HG03064 (cell line): ENCODE data around the gene SRPX.

Source experiments
- ATAC-seq: cut with Tn5 transposase; IDR thresholded peaks from one replicate; pipeline ENCODE4 v1.9.1; 2021; ENCODE audit warnings: low read depth; ENCODE audit not compliant: unreplicated experiment

SRPX gene

DNA sequence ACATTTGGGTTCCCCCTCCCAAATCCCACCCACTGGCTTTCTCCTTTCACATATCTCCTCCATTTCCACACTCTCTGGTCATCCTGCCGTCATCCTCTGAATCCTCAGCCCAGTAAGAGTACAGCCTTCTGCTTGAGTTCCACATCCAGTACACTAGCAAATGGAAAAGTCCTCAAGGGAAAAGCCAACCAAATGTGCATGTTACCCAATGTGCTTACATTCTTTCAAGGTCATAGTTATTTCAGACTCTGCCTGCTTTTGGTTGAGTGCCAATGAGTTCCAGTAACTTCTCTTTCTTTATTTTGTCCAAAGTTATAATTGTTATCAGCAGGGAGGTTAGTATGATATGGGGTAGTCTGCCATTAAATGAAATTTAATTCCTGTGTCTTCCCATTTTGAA is 78.1 kb downstream of the SRPX start:
- no peak for ATAC-seq

GRCh38 chrX:38138900-38139299 is 81.8 kb downstream of the SRPX start:
- ATAC-seq: no peak

DNA sequence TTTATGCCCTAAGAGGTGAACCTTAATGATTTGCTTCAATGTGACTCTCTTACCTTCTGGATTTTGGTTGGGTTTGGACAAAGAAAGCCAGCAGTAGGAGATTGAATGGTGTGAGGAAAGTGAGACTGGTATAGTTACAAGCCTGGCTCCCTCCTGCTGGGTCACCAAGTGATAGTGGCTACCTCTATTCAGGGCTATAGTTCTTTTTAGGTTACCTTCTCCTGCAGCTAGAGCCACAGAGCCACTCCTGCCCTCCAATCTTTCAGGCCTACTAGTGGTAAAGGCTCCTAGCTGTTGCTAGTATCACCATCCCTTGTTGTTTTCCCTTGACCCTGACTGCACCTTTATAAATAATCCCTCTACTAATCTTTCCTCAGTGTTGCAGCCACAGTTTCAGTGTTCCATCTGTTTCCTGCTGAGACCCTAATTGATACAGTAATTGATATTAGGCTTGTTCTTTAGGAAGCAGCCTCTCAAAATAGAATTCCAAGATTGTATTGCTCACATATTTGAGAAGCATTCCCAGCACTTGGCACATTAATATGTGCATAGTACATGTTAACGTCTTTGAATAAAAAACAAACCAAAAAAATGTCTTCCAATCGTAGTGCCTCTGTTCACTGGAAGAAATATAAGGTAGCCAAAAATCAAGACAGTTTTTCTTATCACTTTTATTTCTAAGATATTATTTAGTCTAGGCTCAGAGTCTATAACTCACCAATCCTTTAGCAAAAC is 82.3 kb downstream of the SRPX start:
- no peak for ATAC-seq

GRCh38 chrX:38129366-38129765 is 91.3 kb downstream of the SRPX start:
- no peak for ATAC-seq

DNA sequence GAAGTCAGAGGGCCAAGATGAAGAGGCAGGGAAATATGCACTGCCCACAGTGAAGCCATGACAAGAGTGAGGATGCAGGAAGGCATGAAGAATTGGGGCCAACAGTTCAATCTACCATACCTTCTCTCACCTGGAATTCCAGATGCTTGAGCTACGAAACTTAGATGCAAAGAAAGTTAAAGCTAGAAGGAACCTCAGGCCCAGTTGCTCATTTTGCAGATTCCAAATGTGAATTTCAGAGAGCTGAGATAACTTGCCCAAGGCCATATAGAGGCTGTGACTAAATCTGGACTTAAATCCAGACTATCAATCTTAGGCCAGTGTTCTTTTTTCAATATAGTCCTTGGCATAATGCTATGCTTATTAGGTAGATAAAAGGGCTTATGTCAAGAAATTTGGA is 92.7 kb downstream of the SRPX start:
- ATAC-seq: no peak

GRCh38 chrX:38126179-38126578 is 94.5 kb downstream of the SRPX start:
- ATAC-seq: no peak

GRCh38 chrX:38124000-38124399 is 96.7 kb downstream of the SRPX start:
- ATAC-seq: no peak

DNA sequence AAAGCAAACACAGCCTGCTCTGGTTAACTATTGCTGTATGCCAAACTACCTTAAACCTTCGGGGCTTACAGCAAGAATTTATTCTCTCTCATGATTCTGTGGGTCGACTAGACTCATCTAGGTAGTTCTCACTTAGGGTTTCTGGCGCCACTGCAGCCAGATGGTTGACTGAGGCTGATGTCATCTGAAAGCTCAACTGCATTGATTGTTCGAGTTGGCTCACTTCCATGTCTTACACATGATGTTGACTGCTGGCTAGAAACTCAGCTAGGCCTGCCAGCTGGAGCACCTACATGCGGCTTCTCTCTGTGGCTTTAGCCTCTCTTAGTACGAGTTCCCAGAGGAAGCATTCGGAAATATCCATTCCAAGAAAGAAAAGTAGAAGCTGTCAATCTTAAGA is 103.2 kb downstream of the SRPX start:
- ATAC-seq: no peak

DNA sequence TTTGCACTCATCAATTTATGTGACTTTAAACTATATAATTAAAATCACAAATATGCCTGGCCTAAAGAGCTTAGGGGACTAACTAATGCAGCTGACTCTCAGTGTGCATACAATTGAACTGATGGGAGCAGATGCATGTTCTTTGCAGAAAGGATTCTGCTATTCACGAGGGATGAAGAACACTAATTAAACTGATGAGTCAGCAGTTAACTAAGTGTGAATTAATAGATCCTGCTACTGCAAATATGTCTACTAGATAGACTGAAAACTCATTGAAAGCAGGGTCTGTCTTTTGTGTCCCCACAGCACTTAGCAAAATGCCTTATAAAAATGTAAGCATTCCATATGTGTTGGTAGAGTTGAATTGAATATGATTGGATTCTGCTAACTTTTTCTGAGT is 104.0 kb downstream of the SRPX start:
- ATAC-seq: no peak

GRCh38 chrX:38112566-38112965 is 108.1 kb downstream of the SRPX start:
- ATAC-seq: no peak

DNA sequence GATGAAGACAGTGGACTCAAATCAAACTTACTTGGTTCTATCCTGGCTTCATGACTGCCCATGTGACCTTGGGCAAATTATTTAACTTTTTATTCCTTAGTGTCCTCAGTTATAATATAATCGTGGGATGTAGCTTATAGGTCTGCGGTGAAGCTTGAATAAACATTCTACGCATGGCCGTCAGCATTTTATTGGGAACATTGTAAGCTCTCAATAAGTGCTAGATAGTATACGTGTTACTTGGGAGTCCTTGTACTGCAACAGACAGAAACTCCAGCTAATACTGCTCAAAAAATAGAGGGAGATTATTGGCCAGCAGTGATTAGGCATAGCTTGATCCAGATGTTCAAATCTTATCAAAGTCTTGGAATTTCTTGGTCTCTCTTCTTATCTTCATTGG is 109.5 kb downstream of the SRPX start:
- ATAC-seq: no peak

- no peak for ATAC-seq
These were observed 110.4 kb downstream of the SRPX start for GRCh38 chrX:38110231-38110630.

- no peak for ATAC-seq
These were observed 111.4 kb downstream of the SRPX start for GRCh38 chrX:38109042-38109898.

GRCh38 chrX:38108364-38108763 is 112.3 kb downstream of the SRPX start:
- no peak for ATAC-seq

- ATAC-seq: no peak
These were observed 113.5 kb downstream of the SRPX start for GRCh38 chrX:38106991-38107655.

GRCh38 chrX:38105216-38105725 is 115.4 kb downstream of the SRPX start:
- ATAC-seq: no peak

DNA sequence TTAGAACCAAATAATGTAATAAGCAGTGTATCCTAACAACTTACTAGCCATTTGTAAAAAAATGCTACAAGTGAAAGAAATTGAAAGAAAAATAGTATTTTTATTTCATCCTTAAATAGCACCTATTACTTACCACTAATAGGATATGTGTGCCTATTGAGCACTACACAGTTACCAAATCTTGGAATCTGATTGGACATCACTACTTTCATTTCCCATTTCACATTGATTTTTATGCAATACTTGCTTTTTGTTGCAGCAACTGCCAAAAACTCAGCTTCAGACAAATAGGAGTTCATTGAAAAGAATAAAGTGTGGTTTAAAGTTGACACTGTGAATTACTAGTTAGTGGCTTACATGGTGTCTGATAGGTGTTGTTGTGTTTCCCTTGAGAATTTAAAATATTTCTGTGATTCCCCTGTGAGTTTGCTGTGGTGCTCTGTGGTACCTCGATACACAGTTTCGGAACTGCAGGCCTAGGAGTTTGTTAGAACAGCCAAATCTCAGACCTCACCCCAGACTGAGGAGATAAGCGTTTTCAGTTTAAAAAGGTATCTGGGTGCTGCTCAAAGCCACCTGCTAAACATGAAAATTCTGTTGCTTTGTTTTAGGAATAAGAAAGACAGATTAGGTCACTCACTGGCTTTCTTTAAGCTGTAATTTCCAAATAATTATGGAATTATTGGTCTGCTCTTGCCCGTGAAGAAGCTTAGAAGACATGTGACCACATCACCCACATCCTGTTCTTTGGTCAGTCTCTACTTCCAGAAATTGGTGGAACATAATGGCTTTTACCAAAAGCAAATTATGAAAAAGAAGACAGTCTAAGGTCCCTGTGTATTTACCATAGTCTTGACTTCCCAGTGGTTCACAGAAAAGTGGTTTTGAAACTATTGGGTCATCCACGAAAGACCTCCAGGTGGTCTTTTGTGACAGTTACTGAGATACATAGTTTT is 116.5 kb downstream of the SRPX start:
- ATAC-seq: peak; percentile 77

DNA sequence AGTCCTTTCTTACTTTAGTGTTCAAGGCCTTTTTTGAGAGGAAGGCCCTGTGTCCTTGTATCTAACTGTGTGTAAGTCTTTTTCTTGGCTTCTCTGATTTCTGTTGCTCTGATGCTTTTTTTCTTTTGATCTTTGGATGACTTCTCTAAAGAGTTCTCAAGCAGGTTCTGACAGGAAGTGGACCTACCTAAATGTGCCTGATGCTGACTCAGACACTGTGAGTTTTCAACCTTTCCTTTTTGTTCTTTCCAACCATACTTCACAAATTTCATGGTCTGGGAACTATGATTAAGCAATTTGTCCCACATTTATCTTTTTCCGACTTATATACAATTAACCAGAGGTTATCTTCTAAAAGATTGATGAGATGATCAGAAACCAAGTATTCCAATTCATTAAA is 117.8 kb downstream of the SRPX start:
- ATAC-seq: no peak

DNA sequence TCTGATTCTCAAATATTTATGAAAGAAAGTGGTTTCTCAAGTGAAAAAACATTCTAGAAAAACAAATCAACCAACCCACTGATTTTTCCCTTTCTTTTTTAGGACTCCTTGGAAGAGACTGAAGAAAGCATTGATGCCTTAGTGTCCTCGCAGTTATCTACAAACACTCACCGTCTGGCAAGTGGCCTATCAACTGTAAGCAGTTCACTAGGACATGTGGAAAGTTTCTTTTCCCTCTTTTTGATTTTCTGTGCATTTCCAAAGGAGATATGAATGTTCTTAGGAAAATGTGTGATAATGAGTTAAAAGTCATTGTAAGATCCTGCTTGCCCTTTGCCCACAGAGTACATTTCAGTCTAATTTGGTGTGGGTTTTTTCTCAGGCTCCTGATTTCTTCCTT is 118.4 kb downstream of the SRPX start:
- no peak for ATAC-seq

DNA sequence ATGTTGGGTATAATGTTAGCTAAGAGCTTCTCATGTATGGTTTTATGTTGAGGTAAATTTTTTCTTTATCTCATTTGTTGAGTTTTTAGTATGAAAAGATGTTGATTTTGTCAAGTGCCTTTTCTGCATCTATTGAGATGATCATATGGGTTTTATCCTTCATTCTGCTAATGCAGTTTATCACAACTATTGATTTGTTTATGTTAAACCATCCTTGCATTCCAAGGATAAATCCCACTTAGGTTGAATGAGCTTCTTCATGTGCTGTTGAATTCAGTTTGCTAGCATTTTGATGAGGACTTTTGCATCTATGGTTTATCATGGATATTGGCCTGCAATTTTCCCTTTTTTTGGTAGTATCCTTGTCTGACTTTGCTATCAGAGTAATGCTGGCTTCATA is 121.0 kb downstream of the SRPX start:
- no peak for ATAC-seq
